ENCODE data around the gene EMILIN3. TPM values are rescaled to one million over a fixed set of nuclear protein-coding genes. Genes with fewer than 3 reads are reported as not detected.

EMILIN3 gene
- total RNA-seq, 2 experiments from 2014 or later, result not detected

GRCh38 chr20:41376349-41376748 is 9.7 kb upstream of the EMILIN3 start:
- no peak for DNase-seq
- Mint-ChIP-seq H3K4me3 (no peak overlapping the region), H3K36me3 (peaks cover 2% of the 10 kb centered on the region), H3K9me3 (peaks cover 1% of the 10 kb centered on the region), H3K4me1 (no peaks in the 10 kb centered on the region), H3K27me3 (peaks cover 45% of the 10 kb centered on the region), H3K27ac (no peak overlapping the region)

- Mint-ChIP-seq H3K4me1 (no peaks in the 10 kb centered on the region), H3K27ac (no peak overlapping the region), H3K36me3 (peaks cover 5% of the 10 kb centered on the region), H3K4me3 (no peak overlapping the region), H3K27me3 (peaks cover 42% of the 10 kb centered on the region), H3K9me3 (peaks cover 5% of the 10 kb centered on the region)
- DNase-seq, result no peak
These were observed 9.2 kb upstream of the EMILIN3 start for GRCh38 chr20:41375846-41376245.

DNA sequence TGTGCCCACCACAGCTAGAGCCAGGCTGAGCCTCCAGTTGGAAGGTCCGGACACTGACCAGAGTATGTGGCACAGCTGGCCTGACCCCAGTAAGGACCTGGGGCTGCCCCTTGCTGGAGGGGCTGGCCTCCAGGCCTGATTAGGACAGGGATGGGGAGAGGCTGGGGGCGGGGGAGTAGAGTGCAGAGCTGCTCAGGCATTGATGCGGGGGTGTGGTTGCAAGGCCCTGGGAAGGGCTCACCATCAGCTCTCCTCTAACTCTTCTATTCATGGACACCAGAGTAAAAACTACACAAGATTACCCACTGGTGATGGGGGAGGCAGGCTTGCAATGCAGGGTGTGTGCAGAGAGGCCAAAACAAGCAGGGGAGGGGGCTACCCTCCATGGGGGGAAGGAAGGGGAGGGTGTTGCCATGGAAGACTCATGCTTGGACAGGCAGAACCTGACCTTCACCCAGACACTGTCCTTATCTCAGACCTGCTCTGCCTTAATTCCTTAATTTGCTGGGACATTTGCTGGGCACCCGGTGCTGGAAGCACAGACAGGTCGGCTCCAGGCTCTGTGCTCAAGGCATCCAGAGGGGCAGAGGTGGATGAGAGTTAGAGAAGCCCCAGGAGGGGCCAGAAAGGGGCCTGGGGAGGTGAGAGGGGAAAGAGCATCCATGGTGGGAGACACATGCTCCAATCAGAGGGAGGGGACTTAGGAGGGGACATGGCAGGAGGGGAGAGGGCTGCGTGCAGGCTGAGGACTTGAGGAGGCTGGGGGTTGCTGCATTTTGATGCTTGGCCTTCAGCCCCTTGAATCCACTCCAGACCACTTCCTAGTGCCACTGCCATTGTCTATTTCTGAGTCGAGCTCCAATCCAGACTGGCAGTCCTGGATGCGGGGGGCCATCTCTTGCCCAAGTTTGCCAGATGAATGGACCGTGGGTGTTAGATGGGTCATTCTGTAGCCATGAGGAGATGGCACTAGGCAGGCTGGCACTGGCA is 7.6 kb upstream of the EMILIN3 start:
- Mint-ChIP-seq H3K4me1 (peaks cover 3% of the 10 kb centered on the region), H3K27ac (no peak overlapping the region), H3K4me3 (no peak overlapping the region), H3K9me3 (peaks cover 5% of the 10 kb centered on the region), H3K27me3 (peaks cover 36% of the 10 kb centered on the region), H3K36me3 (peaks cover 5% of the 10 kb centered on the region)
- DNase-seq, result no peak

DNA sequence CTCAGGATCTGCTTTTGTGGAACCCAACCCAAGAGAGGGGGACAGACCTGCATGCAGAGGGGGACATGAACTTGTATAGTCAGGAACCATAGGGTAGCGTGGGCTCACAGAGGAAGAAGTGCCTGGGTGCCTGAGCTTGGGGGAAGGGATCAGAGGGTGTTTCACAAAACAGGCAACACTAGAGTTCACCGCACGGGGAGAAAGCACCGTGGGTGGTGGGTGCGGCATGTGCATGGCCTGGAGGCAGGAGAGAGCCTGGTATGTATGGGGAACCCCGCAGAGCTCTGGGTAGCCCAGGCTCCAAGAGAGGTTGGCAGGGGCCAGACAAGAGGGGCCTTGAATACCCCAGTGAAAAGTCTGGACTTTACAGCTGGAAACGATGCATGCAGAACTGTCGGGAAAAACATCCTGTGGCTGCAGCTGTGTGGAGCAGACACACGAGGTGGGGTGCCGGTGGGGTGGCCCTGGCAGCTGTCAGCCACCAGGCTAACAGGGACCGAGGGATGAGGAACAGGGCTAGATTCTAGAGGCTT is 6.7 kb upstream of the EMILIN3 start:
- Mint-ChIP-seq H3K4me1 (peaks cover 3% of the 10 kb centered on the region), H3K27me3 (peaks cover 41% of the 10 kb centered on the region), H3K9me3 (peaks cover 5% of the 10 kb centered on the region), H3K4me3 (no peak overlapping the region), H3K36me3 (peaks cover 5% of the 10 kb centered on the region), H3K27ac (no peak overlapping the region)
- no peak for DNase-seq

DNA sequence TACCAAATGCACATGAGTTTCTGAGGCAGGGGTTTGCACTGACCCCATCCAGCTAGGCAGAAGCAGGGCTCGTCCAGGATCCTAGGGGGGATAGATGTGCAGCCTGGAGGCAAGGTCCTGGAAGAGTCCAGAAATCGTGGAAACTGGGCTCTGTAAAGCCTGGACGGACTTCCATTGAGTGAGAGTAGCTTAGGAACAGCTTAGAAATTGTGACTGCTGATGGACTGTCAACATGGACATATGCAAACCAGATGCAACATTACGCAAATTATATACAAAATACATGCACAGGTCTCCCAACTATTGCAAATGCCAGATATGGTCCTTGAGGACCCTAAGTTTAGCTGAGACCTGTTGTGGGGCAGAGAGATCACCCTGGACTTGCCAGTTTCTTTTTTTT is 4.8 kb upstream of the EMILIN3 start:
- H3K27me3 Mint-ChIP-seq, result peaks cover 39% of the 10 kb centered on the region
- H3K9me3 Mint-ChIP-seq, result peaks cover 5% of the 10 kb centered on the region
- H3K4me3 Mint-ChIP-seq, result no peak overlapping the region
- H3K36me3 Mint-ChIP-seq, result peaks cover 5% of the 10 kb centered on the region
- no peak overlapping the region for H3K27ac Mint-ChIP-seq
- peaks cover 9% of the 10 kb centered on the region for H3K4me1 Mint-ChIP-seq
- no peak for DNase-seq

- Mint-ChIP-seq H3K27ac (no peak overlapping the region), H3K4me3 (no peak overlapping the region), H3K36me3 (peaks cover 5% of the 10 kb centered on the region), H3K4me1 (peaks cover 10% of the 10 kb centered on the region), H3K27me3 (peaks cover 39% of the 10 kb centered on the region), H3K9me3 (peaks cover 5% of the 10 kb centered on the region)
- no peak for DNase-seq
These were observed 3.6 kb upstream of the EMILIN3 start for GRCh38 chr20:41370176-41370575.

DNA sequence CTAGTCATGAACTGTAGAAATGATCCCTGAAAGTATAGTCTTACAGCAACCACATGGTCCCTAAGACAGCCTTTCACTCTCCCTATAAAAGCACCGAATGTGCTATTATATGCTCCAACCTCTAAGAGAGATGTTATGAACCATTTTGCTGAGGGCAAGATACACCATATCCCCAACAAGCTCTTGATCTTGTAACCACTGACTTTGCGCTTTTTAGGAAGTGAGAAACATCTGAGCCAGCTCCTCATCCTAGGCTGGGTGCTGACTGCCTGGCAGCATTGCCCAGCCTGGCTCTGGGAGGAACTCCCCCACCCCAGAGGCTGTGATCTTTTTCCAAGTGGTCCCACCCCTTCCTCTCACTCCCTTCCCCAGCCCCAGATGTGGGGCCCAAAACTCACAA is 3.1 kb upstream of the EMILIN3 start:
- peaks cover 10% of the 10 kb centered on the region for H3K4me1 Mint-ChIP-seq
- peaks cover 5% of the 10 kb centered on the region for H3K9me3 Mint-ChIP-seq
- peaks cover 5% of the 10 kb centered on the region for H3K36me3 Mint-ChIP-seq
- peaks cover 44% of the 10 kb centered on the region for H3K27me3 Mint-ChIP-seq
- H3K27ac Mint-ChIP-seq, result no peak overlapping the region
- no peak overlapping the region for H3K4me3 Mint-ChIP-seq
- no peak for DNase-seq

- H3K27me3 Mint-ChIP-seq, result peaks cover 44% of the 10 kb centered on the region
- DNase-seq, result no peak
- no peak overlapping the region for H3K27ac Mint-ChIP-seq
- peaks cover 5% of the 10 kb centered on the region for H3K9me3 Mint-ChIP-seq
- no peak overlapping the region for H3K4me3 Mint-ChIP-seq
- peaks cover 10% of the 10 kb centered on the region for H3K4me1 Mint-ChIP-seq
- peaks cover 5% of the 10 kb centered on the region for H3K36me3 Mint-ChIP-seq
These were observed 1.3 kb upstream of the EMILIN3 start for GRCh38 chr20:41367956-41368355.

DNA sequence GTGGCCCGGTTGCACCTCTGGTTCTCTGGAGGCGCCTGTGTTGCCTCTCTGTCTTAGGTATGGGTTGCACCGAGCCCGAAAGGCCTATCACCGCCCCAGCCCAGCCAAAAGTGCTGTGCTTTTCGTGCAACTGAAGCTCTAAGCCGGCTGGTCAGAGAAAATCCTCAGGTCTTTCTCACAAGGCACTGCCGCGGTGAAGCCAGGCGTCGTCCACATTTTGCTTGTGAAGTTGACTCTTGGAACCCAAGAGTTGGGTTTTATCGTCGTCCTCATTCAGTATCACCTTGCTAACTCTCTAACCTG is 726 bp upstream of the EMILIN3 start:
- Mint-ChIP-seq H3K27me3 (peaks cover 44% of the 10 kb centered on the region), H3K9me3 (peaks cover 4% of the 10 kb centered on the region), H3K27ac (no peak overlapping the region), H3K36me3 (peaks cover 5% of the 10 kb centered on the region), H3K4me1 (peaks cover 10% of the 10 kb centered on the region), H3K4me3 (peak overlapping the region; percentile 59)
- DNase-seq, result no peak

DNA sequence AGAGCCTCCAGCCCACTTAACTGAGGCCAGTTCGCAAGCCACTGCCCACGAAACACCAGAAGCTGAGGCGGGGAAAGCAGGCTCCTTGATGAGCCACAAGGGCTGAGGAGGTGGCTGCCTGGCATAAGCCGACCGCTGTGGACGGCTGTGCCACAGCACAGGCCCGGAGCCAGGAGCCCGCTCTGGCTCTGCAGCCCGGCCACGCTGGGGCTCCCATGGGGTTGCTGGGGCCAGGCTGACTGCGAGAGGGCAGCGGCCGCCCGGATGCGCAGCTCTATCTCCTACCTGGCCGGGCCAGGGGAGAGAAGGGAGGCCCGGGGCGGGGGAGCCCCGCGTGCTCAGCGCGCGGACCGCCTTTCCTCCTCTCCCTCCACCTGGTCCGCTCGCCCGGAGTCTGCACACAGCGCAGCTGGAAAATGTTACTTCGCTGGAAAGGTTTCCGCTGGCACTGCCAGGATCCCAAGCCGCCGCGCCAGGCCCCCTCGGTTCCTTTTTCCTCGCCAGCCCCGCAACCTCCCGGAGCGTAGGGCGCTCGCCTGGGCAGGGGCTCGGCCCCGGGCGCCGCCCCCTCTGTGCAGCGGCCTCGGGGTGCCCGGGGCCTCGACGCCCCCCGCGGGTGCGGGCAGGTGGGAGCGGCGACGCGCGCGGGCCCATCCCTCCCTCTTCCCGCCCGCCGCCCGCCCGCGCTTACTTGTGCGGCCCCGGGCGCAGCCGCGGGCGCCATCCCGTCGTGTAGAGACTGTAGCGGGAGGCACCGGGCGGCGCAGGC is 657 bp downstream of the EMILIN3 start:
- no peak for DNase-seq
- peaks cover under 1% of the 10 kb centered on the region for H3K36me3 Mint-ChIP-seq
- H3K4me3 Mint-ChIP-seq, result no peak overlapping the region
- H3K9me3 Mint-ChIP-seq, result no peaks in the 10 kb centered on the region
- H3K27ac Mint-ChIP-seq, result no peak overlapping the region
- peaks cover 44% of the 10 kb centered on the region for H3K27me3 Mint-ChIP-seq
- peaks cover 10% of the 10 kb centered on the region for H3K4me1 Mint-ChIP-seq

DNA sequence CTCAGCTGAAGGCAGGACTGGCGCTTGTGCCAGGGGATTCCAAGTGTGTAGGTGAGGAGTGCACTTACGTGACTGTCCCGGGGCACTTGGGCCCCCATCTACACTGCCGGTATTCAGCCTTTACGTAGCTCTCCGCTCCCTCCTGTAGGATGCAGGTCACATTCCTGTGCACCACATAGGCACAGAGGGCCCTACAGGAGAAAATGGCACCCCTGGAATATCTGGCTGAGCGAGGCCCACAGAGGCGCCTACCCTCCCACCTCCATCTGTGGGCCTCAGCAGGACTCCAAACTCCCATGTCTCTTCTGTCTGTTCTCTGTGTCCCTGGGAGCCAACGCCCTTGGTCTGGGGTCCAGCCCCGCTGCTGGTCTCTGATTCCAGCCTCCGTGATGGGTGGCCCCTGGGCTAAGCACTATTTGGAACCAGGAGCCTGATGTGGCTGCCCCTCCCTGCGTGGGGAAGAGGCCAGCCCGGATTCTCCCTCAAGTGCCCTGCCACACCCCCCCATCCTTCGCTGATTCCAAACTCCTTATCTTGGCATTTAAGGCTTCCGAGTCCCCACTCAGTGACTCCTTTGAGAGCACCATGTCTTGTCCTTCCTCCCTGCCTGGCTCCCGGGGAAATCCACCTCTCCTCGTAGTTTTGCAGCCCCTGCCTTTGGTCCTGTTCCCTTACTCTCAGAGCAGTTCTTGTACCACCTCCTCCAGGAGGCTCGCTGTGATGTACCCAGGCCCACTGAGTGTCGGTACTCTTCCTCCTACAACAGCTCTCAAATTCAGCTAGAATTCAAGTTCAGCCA is 1.5 kb downstream of the EMILIN3 start:
- Mint-ChIP-seq H3K36me3 (no peaks in the 10 kb centered on the region), H3K9me3 (no peaks in the 10 kb centered on the region), H3K27ac (no peak overlapping the region), H3K4me3 (no peak overlapping the region), H3K27me3 (peaks cover 44% of the 10 kb centered on the region), H3K4me1 (peaks cover 10% of the 10 kb centered on the region)
- no peak for DNase-seq

GRCh38 chr20:41364236-41364855 is 2.3 kb downstream of the EMILIN3 start:
- H3K27me3 Mint-ChIP-seq, result peaks cover 36% of the 10 kb centered on the region
- no peaks in the 10 kb centered on the region for H3K36me3 Mint-ChIP-seq
- no peak for DNase-seq
- H3K9me3 Mint-ChIP-seq, result no peaks in the 10 kb centered on the region
- no peak overlapping the region for H3K4me3 Mint-ChIP-seq
- H3K27ac Mint-ChIP-seq, result no peak overlapping the region
- peaks cover 7% of the 10 kb centered on the region for H3K4me1 Mint-ChIP-seq

DNA sequence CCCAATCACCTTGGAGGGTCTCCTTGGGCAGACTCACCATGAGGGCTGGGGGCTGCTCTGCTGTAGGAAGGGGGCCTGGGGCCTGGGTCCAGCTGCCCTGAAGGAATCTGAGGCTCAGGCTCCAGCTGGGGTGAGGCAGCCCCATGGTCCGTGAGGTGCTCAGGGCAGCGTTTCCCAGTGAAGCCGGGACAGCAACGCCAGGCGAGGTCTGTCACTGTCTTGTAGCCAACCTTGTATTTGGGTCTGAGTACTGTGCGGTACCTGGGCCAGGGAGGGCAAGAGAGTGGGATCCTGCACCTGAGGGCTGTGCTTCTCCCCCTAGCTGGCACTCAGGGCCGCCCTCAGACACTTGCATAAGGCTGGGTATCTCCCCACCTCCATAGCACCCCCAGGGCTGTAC is 3.0 kb downstream of the EMILIN3 start:
- H3K36me3 Mint-ChIP-seq, result no peaks in the 10 kb centered on the region
- H3K4me1 Mint-ChIP-seq, result peaks cover 7% of the 10 kb centered on the region
- no peak for DNase-seq
- H3K9me3 Mint-ChIP-seq, result no peaks in the 10 kb centered on the region
- H3K27ac Mint-ChIP-seq, result no peak overlapping the region
- H3K4me3 Mint-ChIP-seq, result no peak overlapping the region
- peaks cover 30% of the 10 kb centered on the region for H3K27me3 Mint-ChIP-seq

GRCh38 chr20:41362748-41363140 is 3.9 kb downstream of the EMILIN3 start:
- Mint-ChIP-seq H3K4me3 (no peak overlapping the region), H3K36me3 (no peaks in the 10 kb centered on the region), H3K4me1 (peaks cover 7% of the 10 kb centered on the region), H3K27ac (no peak overlapping the region), H3K27me3 (peaks cover 23% of the 10 kb centered on the region), H3K9me3 (no peaks in the 10 kb centered on the region)
- no peak for DNase-seq

All from activated naive CD8-positive, alpha-beta T cell treated with anti-CD3 and anti-CD28 coated beads for 36 hours (primary cell).